ENCODE results near the gene CPSF3.

The CPSF3 gene

GRCh38 chr2:9419541-9419940 lies 3.9 kb upstream of the CPSF3 start:
- no peak for DNase-seq (ENCODE audit: low spot score)

- no peak for DNase-seq (ENCODE audit: low spot score)
Measured at GRCh38 chr2:9420495-9420894, 3.0 kb upstream of the CPSF3 start.

DNA sequence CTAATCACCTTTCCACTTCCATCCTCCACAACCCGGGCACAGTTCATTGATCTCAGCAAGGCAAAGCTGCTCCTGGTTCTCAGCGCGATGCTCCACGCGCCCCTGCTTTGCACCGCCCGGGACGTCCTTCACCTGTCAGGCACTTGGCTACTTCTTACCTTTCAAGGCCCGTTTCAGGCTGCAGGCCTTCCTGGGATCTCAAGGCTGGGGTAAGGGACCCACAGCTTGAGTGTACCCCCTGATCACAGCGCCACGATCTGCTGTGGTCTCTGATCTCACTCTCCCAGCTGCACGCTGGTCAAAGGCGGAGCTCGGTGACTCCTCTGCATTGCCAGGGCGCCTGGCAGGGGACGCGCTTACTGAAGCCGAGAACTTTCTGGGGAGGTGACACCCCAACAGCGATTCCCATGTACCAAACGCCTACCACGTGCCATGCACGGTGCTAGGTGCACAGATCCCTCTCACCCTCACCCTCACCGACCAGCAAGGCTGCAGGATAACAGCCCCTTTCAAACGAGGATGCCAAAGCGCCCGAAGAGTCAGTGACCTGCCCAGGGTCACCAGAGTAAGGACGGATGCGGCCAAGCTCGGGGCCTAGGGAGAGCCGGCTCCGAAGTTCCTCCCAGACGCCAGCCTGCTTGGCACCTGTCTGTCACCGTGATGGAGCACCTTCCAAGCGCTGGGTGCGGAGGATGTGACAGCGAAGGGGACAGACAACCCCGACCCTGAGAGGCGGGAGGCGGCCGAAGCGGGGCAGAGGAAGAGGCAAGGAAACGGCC lies 944 bp upstream of the CPSF3 start:
- DNase-seq (ENCODE audit: low spot score): peak; percentile 74

DNA sequence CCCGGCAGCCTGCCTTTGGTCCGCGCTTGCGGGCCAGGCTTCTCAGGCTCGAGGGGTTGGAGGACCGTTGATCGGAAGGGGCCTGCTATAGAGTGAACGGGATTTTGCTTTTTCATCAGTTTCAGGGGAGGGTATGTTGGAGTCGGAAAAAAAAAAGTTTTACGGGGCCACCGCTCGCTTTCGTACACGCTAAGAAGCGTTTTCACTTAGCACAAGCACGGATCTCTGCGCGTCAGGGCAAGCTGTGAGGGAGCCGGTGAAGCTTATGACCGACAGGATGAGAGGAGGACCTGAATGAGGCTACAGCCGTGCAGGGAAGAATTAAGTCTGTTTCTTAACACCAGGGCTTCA lies 443 bp downstream of the CPSF3 start:
- peak; percentile 51 for DNase-seq (ENCODE audit: low spot score)

DNA sequence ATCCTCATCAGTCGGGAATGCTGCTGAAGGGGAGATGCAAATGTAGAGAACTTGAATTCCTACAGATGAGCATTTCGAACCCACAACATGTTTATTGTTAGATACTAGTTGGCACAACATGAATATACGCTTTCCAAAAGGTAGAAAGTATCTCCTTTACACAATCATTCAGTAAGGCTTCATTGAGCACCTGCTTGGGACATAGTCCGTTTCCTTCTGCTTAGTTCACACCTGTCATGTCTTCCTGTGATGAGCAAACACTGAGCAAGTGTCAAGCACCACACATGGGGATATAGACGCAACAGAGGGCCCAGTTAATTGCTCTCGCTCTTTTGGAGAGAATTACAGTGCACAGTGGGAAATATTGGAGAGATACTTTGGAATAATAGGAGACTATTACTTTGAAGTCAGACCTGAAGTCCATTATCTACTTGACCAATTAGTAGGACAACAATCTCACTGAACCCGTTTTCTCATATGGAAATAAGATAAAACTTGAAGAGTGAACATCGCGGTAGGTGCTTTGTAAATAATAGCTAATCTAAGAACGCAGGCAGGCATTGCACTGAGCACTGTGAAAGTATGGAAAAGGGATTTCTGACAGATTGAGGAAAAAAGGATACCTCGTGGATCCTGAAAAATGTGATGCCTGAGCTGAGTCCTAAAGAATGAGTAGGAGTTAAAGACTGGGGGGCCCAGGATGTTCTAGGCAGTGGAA lies 1.2 kb downstream of the CPSF3 start:
- peak; percentile 36 for DNase-seq (ENCODE audit: low spot score)

GRCh38 chr2:9428965-9429577 lies 5.6 kb downstream of the CPSF3 start:
- no peak for DNase-seq (ENCODE audit: low spot score)

GRCh38 chr2:9430316-9431293 lies 7.2 kb downstream of the CPSF3 start:
- DNase-seq (ENCODE audit: low spot score): no peak

DNA sequence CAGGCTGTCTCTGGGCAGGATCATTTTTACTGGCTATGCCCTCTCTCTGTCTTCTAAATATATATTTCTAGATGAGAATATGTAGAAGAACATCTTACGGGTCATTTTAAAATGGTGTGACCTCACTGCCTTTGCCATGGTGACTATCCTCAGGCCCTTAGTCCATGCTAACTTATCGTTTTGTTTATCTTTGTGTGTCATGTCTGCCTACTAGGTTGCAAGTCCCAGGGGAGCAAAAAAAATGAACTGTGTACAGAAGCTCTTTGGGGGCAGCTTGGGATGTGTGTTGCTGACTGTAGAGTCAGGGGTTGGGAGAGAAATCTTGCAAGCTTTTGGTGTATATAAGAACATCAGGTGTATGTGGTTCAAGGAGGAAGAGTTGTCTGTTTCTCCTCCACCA lies 11.0 kb downstream of the CPSF3 start:
- no peak for DNase-seq (ENCODE audit: low spot score)

DNA sequence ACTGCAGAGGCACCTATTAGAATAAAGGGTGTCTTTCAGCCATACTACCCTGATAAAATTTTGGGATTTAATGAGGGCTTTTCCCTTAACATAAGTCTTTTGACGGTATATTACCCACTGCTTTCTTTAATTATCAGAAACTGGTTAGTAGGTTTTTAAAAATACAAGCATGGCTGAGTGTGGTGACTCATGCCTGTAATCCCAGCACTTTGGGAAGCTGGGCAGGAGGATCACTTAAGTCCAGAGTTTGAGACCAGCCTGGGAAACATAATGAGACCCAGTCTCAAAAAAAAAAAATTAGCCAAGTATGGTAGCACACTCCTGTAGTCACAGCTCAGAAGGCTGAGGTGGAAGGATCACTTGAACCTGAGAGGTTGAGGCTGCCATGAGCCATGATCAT lies 16.1 kb downstream of the CPSF3 start:
- DNase-seq (ENCODE audit: low spot score): no peak

GRCh38 chr2:9440058-9440727 lies 16.7 kb downstream of the CPSF3 start:
- no peak for DNase-seq (ENCODE audit: low spot score)

- DNase-seq (ENCODE audit: low spot score): no peak
Measured at GRCh38 chr2:9441556-9441955, 18.1 kb downstream of the CPSF3 start.

GRCh38 chr2:9443526-9443925 lies 20.1 kb downstream of the CPSF3 start:
- no peak for DNase-seq (ENCODE audit: low spot score)

- no peak for DNase-seq (ENCODE audit: low spot score)
Measured at GRCh38 chr2:9445089-9445488, 21.6 kb downstream of the CPSF3 start.

DNA sequence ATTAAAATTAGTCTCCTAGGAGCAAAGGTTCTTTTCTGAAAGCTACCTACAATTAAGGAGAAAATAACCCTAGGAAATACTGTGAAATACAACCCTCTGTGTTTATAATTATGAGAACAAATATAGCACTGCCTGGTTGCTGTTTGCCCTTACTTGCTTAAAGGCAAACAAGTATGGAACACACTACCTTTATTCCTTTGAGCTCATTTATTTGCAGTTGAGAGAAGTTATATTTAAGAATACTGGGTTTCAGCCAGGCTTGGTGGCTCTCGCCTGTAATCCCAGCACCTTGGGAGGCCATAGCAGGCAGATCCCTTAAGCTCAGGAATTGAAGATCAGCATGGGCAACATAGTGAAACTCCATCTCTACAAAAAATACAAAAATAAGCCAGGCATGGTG lies 27.8 kb downstream of the CPSF3 start:
- DNase-seq (ENCODE audit: low spot score): no peak

DNA sequence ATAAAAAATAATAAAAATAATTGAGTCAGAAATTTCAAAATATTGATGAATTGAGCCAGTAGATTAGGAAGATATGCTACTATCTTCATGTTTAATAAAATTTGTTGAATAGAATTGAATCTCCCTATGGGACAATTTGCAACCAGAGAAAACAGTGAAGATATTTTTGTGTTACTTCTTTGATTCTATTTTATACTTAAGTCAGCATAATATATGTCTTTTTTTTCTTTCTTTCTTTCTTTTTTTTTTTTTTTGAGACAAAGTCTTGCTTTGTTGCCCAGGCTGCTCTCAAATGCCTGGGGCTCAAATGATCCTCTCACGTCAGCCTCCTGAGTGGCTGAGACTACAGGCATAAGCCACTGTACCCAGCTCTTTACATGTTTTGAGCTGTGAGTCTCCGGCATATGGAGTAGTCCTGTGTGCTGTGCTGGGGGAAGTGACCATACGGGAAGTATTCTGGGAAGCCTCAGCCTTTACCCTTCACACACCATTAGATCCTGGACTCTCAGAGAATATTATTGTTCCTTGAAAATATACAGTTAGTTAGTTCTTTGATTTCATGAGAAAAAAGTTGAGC lies 37.1 kb downstream of the CPSF3 start:
- no peak for DNase-seq (ENCODE audit: low spot score)

GRCh38 chr2:9461079-9461478 lies 37.6 kb downstream of the CPSF3 start:
- DNase-seq (ENCODE audit: low spot score): no peak

GRCh38 chr2:9462313-9462712 lies 38.9 kb downstream of the CPSF3 start:
- DNase-seq (ENCODE audit: low spot score): no peak

GRCh38 chr2:9462886-9463697 lies 39.6 kb downstream of the CPSF3 start:
- no peak for DNase-seq (ENCODE audit: low spot score)

DNA sequence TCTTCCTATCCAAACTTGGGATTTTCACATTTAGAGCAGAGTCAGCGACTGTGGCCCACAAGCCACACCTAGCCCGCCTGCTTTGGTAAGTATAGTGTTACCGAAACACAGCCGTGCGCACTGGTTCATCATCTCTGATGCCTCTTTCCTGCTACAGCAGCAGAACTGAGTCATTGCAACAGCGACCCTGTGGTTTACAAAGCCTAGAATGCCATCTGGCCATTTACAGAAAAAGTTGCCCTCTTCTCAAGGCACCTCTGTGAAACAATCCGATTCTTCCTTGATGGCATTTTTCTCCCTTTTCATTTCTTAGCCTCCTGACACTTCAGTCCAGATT lies 40.2 kb downstream of the CPSF3 start:
- DNase-seq (ENCODE audit: low spot score): peak; percentile 19

DNA sequence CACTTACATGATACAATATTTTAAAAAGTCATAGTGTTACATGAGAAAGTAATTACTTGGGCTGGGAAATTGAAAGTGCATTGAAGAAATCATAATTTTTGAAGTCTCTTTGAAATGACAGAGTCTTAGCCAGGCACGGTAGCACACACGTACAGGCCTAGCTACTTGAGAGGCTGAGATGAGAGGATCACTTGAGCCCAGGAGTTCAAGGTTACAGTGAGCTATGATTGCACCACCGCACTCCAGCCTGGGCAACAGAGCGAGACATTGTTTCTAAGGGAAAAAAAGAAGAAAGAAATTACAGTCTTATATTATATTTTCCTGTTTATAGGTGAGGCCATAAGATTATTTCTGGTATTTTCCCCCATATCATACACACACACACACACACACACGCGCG lies 41.7 kb downstream of the CPSF3 start:
- no peak for DNase-seq (ENCODE audit: low spot score)
